Inferior parietal cortex (tissue), 1 donor: Measurements from ENCODE around the gene BLVRA.
A peak's percentile ranks its signal among the peaks of the same experiment; 100 is the strongest.
"Not testable (repeated sequence)": the region's sequence is repeated elsewhere in the genome, so short reads cannot be mapped to it uniquely, and the experiment has no call there.

ENCODE experiments used
- DNase-seq: peaks from one replicate; pipeline ENCODE4 v3.0.0-alpha.2; 2016; ENCODE audit errors: extremely low spot score

BLVRA gene, protein sequence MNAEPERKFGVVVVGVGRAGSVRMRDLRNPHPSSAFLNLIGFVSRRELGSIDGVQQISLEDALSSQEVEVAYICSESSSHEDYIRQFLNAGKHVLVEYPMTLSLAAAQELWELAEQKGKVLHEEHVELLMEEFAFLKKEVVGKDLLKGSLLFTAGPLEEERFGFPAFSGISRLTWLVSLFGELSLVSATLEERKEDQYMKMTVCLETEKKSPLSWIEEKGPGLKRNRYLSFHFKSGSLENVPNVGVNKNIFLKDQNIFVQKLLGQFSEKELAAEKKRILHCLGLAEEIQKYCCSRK

DNA sequence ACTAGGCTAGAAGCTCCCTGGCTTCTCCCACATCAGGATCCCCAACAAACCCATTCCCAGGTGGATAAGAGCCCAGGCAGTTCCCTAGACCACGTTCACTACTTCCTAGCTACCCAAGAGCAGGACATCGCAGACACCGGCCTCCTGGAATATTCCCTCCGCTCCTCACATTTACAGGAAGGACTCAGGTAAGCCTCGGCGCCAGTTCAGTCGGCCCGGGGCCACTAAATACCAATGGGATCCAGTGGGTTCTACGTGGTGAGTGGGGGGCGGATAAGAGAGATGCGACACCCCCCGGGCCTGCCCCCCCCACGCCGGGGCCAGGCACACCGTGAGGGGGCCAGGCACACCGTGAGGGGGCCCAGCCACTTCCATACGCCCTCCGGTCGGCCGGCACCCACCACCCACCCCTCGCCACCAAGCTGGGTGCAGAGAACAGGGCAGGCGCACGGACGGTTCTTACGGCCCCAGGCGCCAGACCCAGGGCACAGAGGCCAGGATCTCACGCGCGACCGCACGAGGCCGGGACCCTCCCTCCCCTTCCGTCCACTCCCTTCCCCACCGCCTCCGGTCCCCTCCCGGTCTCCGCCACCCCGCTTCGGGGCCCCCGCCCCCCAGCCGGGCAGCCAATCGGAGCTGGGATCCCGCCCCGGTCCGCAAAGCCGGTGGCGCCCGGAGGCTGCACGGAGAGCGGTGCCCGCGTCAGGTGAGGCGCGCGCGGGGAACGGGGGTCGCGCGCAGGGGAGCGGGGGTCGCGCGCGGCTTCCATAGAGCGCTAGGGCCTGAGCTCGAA lies at the start of gene BLVRA:
Gene BLVRA, plus strand, starts transcription at position 652 of the 793 bp plus-strand sequence. CDS start 12,479 bp downstream, outside the sequence.
- DNase-seq = peak; percentile 25

DNA sequence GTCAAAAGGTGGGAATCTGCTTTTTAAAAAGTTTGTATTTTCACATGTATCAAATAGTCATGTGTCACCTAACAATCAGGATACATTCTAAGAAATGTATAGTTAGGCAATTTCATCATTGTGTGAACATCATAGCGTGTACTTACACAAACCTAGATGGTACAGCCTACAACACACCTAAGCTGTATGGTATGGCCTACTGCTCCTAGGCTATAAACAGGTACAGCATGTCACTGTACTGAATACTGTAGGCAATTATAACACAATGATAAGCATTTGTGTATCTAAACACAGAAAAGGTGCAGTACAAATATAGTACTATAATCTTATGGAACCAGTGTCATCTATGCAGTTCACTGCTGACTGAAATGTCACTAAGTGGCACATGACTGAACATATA lies 47.0 kb upstream of the BLVRA start:
- DNase-seq = no peak

DNA sequence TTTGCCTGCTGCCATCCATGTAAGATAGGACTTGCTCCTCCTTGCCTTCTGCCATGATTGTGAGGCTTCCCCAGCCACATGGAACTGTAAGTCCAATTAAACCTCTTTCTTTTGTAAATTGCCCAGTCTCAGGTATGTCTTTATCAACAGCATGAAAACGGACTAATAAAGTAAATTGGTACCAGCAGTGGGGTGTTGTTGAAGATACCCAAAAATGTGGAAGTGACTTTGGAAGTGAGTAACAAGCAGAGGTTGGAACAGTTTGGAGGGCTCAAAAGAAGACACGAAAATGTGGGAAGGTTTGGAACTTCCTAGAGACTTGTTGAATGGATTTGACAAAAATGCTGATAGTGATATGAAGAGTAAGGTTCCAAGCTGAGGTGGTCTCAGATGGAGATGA lies 42.5 kb upstream of the BLVRA start:
- DNase-seq = not testable (repeated sequence)

DNA sequence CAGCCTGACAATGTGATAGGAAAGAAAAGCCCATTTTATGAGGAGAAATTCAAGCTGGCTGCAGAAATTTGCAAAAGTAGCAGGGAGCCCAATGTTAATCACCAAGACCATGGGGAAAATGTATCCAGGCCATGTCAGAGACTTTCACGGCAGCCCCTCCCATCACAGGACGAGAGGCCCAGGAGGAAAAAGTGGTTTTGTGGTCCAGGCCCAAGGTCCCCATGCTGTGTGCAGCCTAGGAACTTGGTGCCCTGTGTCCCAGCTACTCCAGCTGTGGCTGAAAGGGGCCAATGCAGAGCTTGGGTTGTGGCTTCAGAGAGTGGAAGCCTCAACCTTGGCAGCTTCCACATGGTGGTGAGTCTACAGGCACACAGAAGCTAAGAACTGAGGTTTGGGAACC lies 41.9 kb upstream of the BLVRA start:
- no peak for DNase-seq

DNA sequence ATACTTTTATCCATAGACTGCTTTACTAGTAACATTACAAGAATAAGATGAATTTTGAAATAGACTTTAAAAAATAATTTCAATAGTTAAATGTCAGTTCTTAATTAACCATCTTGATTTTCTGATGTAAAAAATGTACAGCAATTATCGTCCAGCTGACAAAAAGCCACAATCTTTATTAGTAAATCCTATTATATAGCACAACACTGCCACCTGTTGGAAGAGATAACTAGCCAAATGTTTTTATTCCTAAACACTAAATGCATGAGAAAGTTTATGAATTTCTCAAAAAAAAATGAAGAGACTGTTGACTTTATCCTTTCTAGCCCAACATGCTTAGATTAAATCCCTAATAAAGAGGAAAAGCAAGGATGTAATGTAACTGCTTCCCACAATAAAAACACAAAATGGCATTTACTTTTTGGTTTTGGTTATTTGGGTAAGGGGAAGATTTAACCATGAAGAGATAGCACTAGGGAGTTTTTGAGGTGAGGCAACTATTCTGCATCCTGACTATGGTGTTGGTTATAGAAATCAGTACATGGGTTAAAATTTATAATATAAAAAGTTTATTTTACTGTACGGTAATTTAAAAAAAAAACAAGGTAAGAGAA lies 37.2 kb upstream of the BLVRA start:
- peak; percentile 78 for DNase-seq

DNA sequence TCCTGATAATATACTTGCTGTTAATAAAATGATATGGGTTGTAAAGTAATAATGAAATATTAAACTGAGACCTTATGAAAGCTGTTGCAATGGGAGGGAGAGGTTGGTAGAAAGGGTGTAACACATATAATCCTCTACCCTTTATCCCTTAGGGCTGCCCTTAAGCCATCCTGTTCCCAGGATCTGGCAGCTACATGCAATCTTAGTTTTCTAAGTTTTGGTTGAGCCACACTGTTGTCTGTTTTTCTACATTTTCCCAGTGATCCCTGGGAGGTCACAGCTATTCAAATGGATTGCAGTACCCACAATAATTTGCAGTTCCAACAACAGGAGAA lies 35.5 kb upstream of the BLVRA start:
- DNase-seq = no peak

DNA sequence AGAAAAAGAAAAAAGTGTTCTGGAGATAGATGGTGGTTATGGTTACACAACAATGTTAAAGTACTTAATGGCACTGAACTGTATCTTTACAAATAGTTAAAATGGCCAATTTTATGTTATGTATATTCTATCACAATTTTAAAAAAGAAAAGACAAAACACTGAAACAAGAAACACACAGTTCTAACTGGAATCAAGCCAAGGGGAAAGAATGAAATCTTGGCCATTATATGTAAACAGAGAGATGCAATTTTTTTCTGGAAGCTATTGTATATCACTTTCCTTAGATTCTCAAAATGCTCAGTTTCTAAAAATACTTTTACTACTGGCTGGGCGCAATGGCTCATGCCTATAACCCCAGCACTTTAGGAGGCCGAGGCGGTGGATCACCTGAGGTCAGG lies 33.2 kb upstream of the BLVRA start:
- DNase-seq = no peak

DNA sequence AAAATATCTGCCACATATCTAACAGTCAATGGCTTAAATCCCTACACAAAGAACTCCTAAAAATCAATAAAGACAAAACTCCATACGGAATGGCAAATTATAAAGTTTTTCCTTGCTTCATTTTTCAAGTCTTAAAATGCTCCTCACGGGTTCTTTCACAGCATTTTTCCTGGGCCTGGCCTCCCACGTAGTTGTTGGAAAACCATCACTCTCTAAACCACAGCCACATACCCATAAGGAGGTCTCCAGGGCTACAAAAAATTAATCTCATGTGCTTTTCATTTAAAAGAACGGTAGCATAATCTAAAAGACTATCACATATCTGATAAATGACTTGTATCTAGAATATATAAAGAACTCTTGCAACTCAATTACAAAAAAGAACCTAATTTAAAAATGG lies 32.0 kb upstream of the BLVRA start:
- no peak for DNase-seq

DNA sequence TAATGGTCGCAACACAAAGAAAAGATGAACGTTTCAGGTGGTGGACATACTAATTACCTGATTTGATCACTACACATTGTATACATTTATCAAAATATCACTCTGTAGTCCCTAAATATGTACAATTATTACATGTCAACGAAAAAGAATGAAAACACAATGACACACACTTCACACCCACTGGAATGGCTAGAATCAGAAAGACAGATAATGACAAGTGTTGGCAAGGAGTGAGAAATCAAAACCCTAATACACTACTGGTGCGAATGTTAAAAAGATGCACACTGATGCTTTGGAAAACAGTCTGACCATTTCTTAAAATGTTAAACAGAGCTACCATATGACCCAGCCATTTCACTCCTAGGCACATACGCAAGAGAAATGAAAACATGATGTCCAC lies 31.5 kb upstream of the BLVRA start:
- DNase-seq = no peak

DNA sequence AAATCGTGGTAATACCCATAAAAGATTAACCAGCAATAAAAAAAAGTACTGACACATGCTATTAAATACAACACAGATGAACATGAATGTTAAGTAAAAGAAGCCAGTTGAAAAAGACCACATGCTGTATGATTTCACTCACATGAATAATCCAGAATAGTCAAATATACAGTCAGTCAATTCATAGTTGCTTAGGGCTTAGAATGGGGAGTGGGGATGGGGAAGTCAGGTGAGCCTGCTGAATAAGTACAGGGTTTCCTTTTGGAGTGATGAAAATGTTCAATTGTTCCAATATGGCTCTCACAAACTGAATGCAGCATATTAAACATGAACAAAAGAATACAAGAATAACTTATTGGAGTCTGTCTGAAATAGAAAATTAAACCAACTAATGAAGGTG lies 31.0 kb upstream of the BLVRA start:
- no peak for DNase-seq

DNA sequence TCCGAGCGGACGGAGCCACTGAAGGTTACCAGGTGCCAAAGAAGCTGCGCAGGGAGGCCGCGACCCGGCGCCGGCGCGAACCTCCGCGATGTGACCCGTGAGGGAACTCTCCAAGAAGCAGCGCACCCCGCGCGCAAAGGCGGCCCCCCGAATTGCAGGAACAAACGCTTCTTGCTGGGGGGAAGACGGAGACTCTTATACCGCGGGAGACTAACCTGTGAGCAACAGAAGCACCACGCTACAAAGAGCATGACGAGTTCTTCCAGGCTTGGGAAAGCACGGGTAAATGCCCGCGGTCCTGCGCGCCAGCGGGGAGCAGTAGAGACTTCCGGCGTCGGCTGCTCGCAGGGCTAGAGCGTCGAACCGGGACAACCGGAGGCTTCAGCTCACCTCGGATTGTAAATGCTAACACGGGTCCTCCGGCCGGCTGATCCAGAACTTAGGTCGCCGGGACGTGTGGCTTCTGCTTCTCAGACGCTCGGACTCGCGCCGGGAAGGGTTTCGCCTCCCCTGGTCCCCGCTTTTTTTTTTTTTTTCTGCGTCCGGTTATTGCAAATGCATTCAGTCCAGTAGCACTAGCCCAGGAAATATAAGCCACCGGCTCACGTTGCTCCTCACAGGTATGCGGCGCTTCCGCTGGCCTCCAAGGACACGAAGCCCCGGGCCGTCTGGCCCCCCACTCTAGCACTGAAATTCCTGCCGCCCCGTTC lies 29.1 kb upstream of the BLVRA start, which contains the start of gene COA1:
Gene COA1, minus strand, starts transcription at position 310 of the 710 bp plus-strand sequence. CDS start 80,909 bp downstream, outside the sequence.
- DNase-seq = peak; percentile 90

DNA sequence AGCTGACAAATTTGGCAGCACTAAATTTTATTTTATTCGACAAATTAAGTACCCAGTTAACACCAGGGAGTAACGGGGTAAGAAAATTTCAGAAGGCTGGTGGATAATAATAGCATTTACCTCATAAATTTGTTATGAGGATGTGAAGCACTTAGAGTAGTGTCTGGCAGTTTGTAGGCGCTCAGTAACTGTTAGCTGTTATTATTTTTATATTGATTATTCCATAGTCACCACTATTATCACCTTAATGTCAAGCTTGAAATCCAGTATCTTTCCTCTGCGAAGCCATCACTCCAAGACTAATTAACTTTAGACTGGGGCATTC lies 28.6 kb upstream of the BLVRA start:
- DNase-seq = no peak

DNA sequence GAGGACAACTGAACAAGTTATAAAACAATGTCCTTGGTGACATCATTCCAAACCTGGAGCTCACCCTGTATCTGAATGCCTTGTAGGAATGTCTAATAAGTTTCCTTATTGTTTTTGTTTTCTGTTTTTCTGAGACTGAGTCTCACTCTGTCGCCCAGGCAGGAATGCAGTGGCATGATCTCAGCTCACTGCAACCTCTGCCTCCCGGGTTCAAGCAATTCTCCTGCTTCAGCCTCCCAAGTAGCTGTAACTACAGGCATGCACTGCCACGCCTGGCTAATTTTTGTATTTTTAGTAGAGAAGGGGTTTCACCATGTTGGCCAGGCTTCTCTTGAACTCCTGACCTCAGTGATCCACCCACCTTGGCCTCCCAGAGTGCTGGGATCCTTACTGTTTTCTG lies 27.0 kb upstream of the BLVRA start:
- not testable (repeated sequence) for DNase-seq

DNA sequence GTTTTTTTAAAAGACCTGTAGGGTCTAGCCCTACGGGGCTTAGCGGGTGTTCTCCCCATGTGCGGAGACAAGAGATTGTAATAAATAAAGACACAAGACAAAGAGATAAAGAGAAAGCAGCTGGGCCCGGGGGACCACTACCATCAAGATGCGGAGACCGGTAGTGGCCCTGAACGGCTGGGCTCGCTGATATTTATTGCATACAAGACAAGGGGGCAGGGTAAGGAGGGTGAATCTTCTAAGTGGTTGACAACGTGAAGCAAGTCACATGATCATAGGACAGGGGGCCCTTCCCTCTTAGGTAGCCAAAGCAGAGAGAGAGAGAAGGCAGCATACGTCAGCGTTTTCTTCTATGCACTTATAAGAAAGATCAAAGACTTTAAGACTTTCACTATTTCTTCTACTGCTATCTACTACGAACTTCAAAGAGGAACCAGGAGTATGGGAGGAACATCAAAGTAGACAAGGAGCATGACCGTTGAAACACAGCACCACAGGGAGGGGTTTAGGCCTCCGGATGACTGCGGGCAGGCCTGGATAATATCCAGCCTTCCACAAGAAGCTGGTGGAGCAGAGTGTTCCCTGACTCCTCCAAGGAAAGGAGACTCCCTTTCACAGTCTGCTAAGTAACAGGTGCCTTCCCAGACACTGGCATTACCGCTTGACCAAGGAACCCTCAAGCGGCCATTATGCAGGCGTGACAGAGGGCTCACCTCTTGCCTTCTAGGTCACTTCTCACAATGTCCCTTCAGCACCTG lies 23.7 kb upstream of the BLVRA start:
- DNase-seq = not testable (repeated sequence)

DNA sequence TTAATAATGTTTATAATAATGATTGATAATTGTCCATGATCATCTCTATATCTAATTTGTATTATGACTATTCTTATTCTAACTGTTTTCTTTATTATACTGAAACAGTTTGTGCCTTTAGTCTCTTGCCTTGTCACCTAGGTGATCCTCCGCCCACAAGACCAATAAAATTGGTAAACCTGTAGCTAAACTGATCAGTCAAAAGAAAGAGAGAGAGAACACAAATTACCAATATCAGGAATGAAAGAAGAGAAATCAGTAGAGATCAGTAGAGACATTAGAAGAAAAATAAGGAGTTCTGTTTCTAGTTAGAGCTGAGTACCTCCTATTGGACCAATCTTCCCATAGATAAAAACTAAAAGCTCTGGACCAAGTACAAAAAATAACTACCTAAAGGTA lies 23.1 kb upstream of the BLVRA start:
- DNase-seq = no peak

DNA sequence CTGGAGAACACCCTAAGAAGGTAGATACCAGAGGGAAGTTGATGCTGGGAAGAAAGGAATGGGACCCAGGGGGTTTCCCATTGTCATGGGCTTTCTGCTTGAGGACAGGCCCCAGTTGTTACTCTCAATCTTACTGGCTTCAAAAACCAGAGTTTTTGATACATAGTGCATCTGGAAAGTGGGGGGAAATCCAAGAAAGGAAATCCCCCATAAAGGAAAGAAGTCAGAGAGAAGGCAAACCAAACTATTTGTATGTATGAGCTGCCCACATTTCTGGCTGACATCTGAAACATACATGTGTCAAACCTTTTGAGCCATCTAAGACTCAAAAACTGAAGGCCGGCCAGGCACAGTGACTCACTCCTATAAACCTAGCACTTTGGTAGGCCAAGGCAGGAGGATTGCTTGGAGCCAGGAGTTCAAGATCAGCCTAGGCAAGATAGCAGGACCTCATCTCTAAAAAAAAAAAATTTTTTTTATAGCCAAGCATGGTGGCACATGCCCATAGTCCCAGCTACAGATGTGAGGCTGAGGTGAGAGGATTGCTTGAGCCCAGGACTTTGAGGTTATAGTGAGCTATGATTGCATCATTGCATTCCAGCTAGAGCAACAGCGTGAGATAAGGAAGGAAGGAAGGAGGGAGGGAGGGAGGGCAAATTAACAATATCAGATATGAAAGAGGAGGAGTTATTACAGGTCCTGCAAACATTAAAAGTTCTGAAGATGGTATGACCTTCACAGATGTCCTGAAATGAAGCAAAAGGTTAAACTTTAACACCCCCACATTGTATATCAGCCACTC lies 22.5 kb upstream of the BLVRA start:
- DNase-seq = no peak

DNA sequence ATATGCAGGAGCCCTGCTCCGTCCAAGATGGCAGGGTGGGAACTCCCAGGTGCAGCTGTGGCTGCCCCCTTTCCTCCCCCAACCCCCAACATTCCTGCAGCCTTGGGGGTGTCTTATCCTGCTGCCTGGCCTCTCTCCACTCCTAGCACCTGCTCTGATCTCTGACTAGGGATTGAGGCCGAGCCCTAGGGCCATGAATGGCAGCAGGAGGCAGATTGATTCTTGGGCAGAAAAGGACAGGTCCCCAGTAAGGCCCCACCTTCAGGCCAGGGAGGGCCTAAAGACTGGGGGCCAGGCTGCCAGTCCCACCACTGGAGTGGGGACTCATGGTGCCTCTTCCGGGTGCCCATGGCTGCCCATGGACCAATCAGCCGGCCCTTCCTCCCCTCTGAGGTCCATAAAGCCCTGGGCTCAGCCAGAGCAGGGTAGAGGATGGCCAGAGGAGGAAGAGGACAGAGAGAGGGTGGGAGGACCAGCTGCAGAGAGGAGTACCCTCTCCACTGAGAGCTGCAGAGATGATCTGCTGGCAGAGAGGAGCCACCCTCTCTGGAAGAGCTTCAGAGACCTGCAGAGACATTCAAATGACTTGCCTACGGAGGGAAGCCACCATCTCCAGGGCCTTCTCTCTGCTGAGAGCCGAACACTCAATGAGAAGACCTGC lies 20.9 kb upstream of the BLVRA start:
- no peak for DNase-seq

DNA sequence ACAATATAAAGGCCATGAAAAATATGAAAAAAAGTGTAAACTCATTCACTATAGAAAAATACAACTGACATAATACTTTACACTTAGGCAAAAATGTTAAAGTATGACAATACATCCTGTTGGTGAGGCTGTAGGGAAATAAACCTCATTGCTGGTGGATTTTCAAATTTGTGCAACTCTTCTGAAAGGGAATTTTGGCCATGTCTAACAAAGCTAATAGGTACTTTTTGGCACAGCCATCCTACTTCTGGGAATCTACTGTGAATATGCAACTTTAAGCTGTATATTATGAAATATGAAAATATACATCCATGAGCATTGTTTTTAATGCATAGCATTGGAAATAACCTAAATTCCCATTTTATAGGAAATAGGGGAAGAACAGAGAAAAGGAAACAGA lies 15.8 kb upstream of the BLVRA start:
- DNase-seq = no peak

DNA sequence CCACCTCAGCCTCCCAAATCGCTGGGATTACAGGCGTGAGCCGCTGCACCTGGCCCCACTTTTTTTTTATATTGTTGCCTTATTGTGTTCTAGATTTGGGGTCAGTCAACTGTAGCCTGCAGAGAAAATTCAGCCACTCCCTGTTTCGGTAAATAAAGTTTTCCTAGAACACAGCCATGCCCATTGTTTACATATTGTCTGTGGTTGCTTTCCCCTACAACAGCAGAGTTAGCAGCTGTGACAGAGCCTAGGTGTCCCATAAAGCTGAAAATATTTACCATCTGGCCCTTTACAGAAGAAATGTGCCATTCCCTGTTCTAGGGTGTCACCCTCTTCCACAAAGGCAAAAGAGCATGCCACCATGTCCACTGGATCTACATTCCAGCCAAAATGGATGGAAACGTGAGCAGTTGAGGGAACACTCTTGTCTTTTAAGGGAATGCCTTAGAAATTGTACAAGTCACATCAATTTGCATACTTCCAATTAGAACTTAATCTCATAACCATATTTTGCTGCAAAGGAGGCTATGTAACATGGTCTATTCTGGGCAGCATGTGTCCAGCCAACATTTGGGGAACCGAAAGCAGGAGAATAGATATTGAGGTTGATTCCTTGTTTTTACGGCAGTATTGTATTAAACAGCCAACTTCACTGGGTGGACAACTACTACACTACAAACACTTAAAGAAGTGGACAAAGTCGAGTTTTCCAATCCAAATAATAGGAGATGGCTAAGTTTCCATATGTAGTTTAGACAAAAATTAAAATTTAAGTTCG lies 11.0 kb upstream of the BLVRA start:
- DNase-seq = no peak
